GM18867 (cell line): ENCODE results near the gene ERO1B.

Experiments used
- ATAC-seq: cut with Tn5 transposase; IDR thresholded peaks from one replicate; pipeline ENCODE4 v1.9.1; 2021; ENCODE audit warnings: mild to moderate bottlenecking, moderate library complexity; ENCODE audit not compliant: unreplicated experiment

Gene ERO1B

DNA sequence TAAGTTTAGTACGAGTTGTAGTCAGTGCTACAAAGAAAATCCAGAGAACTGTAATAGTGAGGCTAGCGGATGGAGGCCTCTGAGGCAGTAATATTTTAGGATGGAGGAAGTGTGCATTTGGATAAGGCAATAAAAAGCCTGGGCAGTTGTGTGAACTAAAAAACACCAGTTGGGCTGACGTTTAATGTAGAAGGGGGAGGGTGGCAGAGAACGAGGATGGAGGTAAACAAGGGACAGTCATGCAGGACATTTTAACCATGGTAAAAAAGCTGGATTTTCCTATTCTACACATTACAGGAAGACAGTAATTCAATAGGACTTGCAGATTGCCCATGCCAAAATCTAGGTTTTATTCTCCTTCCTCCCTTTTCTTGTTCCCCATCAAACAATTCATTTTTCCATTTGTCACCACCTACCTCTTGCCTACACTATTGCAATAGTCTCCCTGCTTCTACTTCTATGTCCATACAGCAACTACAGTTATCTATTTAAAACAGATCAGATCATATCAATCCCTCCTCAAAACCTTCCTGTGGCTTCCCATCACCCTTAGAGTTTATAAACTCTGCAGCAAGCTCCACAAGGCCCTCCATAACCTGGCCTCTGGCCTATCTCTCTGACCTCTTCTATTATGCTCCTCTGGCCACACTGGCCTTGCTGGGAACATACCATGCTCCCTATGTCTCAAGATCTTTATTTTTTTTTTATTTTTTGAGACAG, 27.7 kb downstream of the ERO1B start:
- ATAC-seq, result no peak

- ATAC-seq, result no peak
Measured at GRCh38 chr1:236253119-236253518, 28.6 kb downstream of the ERO1B start.

- no peak for ATAC-seq
Measured at GRCh38 chr1:236251587-236251986, 30.2 kb downstream of the ERO1B start.

DNA sequence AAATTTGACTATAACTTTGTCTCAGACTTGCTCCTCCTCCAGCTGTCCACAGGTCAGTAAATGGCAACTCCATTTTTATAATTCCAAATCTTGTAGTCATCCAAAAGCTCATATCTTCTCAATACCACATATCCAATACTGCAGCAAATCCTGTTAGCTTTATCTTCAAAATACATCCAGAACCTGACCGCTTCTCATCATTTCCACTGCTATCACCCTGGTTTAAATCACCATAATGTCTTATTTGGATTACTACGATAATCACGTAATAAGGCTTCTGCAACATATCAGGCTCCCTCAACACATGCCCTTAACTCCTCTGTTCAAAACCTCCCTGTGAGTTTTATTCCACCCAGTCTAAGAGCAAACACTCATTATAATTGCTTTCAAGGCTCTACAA, 34.5 kb downstream of the ERO1B start:
- no peak for ATAC-seq

DNA sequence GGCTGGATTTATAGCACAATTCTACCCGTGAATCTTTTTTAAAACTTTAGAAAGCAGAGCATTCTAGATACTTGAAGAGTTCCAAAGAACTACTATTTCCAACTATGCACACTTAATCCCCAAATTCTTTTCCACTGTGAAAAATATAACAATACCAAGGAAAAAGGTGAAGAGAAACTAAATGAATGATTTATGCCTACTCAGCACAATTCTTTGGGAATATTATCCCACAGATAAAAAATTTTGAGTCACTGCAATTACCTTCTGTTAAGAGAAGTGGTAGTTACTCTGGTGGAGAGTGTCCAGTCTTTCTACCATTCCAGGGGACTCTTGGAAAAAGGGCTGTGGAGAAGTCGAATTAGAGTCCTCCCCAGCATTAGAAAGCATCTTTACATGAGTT, 39.2 kb downstream of the ERO1B start:
- no peak for ATAC-seq

DNA sequence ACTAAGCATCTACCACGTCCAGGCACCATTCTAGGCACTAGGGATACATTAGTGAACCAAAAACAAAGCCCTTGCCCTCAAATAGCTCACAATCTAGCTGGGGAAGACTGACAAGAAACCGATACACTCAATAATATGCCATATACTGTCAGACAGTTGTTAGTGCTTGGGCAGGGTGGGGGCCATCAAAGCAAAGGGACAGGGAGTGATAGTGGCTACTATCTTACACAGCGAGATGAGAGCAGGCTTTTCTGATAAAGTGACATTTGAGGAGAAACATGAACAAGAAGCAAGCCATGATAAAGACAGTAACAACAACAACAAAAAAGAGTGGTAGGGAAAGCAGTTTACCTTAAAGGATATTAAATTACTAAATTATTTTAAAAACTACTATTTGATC, 41.1 kb downstream of the ERO1B start:
- ATAC-seq, result no peak

DNA sequence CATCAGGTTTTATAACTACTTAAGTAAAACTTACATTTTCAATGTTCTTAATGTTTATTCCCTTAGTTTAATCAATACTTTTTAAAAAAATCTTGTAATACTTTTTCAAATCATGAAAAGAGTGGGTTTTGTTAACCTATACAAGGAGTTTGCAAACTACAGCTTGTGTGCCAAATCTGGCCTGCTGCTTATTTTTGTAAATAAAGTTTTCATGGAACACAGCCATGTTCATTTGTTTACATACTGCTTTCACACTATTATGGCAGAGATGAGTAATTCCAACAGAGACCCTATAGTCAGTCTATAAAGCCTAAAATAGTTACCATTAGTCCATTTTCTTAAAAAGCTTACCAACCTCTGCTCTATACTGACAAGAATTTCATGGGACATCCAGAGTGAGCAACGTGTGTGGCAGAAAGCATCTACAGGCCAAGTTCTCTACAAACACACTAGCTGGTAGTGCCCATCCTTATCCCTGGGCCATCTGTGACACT, 42.6 kb downstream of the ERO1B start:
- ATAC-seq, result no peak

GRCh38 chr1:236235116-236235515, 46.6 kb downstream of the ERO1B start:
- ATAC-seq, result no peak

DNA sequence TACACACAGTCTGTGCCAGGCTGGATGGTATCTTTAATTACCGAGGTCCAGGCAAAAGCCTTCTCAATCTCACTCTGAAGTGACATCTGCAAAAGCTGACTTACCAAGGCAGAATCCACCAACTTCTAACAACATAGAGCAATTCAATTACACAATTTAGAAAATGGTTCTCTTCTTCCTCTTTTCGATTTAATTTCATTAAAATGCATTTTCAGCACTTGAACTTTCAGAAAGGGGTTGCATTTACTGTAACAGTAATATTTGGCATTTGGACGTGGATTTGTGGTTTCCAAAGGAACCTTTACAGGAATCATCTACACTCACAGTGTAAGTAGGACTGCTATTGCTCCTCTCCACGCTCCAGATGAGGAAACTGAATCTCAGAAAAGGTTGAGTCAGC, 53.3 kb downstream of the ERO1B start:
- ATAC-seq, result no peak

DNA sequence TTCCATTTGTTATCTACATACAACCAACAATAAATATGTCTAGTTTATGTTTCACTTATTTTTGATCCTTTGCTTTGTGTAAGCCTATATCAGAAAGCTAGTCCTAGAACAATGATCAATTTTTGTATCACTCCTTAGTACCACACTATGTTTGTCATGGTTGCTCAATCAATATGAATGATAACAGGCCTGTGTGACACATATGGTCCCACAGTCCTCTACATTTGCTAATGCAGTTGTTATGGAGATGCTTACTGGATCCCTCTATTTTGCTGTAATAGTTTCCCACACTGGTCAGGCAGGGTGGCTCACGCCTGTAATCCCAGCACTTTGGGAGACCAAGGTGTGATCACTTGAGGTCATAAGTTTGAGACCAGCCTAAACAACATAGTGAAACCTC, 59.1 kb downstream of the ERO1B start:
- no peak for ATAC-seq

DNA sequence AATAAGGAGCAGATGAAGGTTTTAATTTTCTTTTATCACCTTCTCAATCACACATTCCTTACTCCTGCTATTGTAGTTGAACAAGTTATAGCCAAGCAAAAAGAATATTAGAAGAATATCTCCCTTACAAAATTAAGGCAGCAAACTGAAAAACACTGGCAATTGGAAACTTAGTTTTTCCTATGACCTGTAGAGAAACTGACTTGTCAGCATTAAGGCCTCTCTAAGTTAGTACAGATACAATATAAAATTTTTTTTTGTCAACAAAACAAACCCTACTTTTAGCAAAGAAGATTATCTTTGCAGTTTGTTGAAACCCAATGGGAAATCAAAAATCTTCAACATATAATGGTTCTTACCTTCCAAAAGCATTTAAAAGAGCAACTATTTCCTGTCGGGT, 61.3 kb downstream of the ERO1B start:
- no peak for ATAC-seq

GRCh38 chr1:236214761-236215160, 67.0 kb downstream of the ERO1B start:
- no peak for ATAC-seq

DNA sequence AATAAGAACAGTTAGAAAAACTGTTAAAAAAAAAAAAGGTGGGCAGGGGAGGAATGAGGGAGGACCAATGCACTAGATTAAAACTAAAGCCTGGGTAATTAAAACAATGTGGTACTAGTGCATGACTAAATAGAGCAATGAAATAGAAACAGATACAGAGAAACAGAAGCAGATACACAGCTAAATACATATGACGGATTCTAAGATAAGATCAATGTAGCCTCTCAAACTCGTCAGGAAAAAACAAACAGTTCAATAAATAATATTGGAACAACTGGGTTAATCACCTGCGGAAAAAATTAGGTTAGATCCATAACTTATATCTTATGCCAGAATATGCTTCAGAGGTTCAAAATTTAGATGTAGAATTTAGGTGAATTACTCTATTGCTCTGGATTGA, 68.2 kb downstream of the ERO1B start:
- no peak for ATAC-seq

DNA sequence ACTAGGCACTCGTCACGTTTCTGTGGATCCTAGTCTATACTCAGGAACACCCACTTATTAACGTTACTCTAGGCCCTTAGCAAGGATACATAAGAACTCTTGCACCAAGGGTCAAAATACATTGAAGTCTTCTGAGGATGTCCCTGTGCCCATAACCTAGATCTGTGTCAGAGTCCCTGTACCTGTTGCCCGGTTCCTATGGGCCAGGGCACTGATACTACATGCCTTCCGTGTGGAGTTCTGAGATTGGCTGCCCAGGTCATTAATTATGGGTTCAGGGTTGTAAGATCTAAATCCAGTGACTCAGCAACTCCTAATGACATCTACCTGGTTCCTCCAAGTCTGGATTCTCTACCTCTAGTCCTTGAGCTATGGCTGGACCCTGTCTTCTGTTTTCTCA, 69.9 kb downstream of the ERO1B start:
- no peak for ATAC-seq

DNA sequence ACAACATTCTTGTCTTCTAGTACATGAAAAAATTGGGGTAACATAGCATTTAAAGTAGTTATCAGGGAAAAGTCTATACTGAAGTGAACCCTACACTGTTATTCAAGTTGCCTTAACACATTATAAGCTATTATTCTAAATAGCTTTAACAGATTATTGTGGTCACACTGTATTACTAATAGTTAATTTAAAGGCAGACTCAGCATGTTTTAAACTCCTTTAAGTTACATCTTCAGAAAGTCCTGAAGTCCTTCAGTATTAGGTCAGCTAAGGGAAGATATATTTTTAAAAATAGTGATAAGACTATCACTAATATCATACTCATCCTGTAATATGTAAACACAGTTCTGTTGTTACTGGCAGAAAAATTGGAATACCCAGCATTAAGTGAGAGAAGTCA, 72.0 kb downstream of the ERO1B start:
- no peak for ATAC-seq

- no peak for ATAC-seq
Measured at GRCh38 chr1:236209185-236209584, 72.6 kb downstream of the ERO1B start.

DNA sequence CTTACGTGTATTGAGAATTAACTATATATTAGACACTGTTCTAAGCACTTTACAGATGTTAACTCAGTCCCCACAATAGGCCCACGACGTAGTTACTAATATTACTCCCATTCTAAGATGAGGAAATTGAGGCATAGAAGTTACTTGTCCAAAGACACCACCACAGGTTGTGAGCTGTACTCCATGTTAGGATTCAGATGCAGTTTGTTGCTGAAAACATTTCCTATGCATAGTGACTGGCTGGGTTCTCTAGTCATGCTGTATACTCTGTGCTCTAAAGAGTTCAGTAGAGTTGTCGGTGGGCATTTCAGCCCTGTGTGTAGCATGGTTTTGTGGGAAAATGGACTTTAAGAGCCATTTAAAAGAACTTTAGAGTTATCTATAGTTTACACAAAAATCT, 74.2 kb downstream of the ERO1B start:
- ATAC-seq, result no peak

- no peak for ATAC-seq
Measured at GRCh38 chr1:236207121-236207520, 74.6 kb downstream of the ERO1B start.

DNA sequence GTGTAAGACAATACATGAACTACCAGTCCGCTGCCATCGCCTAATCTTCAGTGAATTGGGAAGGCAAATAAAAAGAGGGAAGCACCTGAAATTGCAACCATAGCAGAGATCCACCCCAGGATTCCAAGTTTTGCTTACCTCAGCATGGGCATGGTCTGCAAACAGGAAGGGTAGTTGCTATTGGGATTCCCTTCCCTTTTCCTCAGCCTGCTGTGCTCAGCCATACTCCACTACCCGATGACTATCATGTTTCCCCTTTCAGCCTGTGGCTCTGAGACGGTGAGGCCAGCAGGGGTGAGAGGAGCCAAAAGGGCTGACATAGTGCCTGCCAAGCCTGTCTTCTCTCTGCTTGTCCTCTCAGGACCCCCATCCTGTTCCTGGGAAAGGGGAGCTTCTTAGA, 75.2 kb downstream of the ERO1B start:
- ATAC-seq, result no peak

DNA sequence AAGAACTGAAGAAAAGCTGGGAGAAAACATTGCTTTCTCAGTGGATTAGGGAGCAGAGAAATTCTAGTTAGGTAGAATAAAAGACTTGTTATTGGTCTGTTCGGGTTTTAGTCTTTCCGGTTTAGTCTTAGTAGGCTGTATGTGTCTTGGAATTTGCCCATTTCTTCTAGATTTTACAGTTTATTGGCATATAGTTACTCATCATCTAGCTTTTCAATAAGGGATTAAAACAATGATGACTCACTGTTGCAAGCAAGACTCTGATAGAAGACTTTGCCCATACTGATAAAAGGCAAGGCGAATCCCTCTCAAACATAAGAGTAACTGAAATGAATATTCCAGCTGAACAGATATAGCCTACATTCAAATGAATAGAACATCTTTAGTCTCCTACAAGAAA, 77.1 kb downstream of the ERO1B start:
- ATAC-seq, result no peak

- no peak for ATAC-seq
Measured at GRCh38 chr1:236204039-236204438, 77.7 kb downstream of the ERO1B start.

- no peak for ATAC-seq
Measured at GRCh38 chr1:236201786-236202185, 80.0 kb downstream of the ERO1B start.

DNA sequence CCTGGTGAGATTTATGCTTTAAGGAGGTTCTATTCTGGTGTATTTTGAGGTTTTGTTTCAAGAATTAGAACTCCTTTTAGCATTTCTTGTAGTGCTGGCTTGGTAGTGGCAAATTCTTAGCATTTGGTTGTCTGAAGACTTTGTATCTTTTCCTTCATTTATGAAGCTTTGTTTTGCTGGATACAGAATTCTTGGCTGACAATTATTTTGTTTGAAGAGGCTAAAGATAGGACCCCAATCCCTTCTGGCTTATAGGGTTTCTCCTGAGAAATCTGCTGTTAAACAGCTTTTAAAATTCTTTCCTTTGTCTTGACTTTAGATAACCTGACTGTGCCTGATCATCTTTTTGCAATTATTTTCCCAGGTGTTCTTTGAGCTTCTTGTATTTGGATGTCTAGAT, 80.8 kb downstream of the ERO1B start:
- no peak for ATAC-seq
